H1 (cell line): ENCODE results near the gene TAF13. TPM values are rescaled to one million over a fixed set of nuclear protein-coding genes. Genes with fewer than 3 reads are reported as not detected.

Experiments used
- POLR2AphosphoS5 ChIP-seq: IDR thresholded peaks from 2 replicates; pipeline ENCODE4 v1.6.1; 2011; ENCODE audit warnings: low read depth, low read length
- SAP30 ChIP-seq: fragments of 300-600 bp; sonication (generic); IDR thresholded peaks from 2 replicates; pipeline ENCODE4 v1.7.1; 2012; ENCODE audit warnings: low read length, moderate library complexity, mild to moderate bottlenecking, inconsistent platforms; ENCODE audit not compliant: insufficient read depth, insufficient replicate concordance
- polyA plus RNA-seq, 7 experiments: library from polyadenylated mRNA; depleted of rRNA in 3 of 7; stranded (reverse) in 5 of 7; unstranded in 2 of 7; fragments of >200 nt in 5 of 7; fragments of 200-250 nt in 2 of 7; gene quantifications; 1 replicate in 5 of 7; 2 replicates in 1 of 7; 4 replicates in 1 of 7; pipeline versions ENCODE4 v1.2.1 to v1.2.3, GENCODE V29; 2011 to 2013; ENCODE audit warnings: missing spikeins in 2 of 7, mixed read lengths in 2 of 7
- total RNA-seq: library from RNA; stranded (reverse); fragmentation: NEBNext Ultra II Directional; extraction: Animal tissue kit (Norgen Biotek cat#: 25700); gene quantifications from 2 replicates; pipeline ENCODE4 v1.2.1, GENCODE V29; 2021

Gene TAF13
- total and polyA plus RNA-seq, 2 of the 8 experiments (the other 6 are each of a cell fraction or from before 2014, with no cell fraction given) = 13.1 to 41.7 TPM

DNA sequence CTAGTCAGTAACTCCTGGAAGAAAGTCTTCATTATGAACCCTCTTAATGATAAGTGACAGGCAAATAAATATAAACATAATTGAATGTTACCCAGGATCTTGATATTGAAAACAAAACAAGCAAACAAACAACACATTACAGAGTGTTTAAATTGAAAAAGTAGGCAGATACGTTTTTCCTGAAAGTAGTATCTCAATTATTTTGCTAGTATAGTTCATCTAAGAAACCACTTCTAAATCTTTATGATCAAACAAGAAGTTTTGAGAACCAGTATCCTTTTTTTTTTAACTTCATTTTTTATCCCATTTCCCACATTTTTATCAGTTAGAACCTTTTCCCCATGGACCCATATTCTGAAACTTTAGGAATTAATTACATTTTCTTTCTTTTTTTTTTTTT lies 30.2 kb downstream of the TAF13 start (continued):
- TF ChIP-seq POLR2AphosphoS5 (no peak), SAP30 (no peak)
